Embryonic facial prominence (tissue), 1 donor: Measurements from ENCODE around the gene RGS19.

Experiments
- DNase-seq: peaks from one replicate; pipeline ENCODE4 v3.0.0-alpha.2; 2016; ENCODE audit errors: extremely low spot score

The RGS19 gene

DNA sequence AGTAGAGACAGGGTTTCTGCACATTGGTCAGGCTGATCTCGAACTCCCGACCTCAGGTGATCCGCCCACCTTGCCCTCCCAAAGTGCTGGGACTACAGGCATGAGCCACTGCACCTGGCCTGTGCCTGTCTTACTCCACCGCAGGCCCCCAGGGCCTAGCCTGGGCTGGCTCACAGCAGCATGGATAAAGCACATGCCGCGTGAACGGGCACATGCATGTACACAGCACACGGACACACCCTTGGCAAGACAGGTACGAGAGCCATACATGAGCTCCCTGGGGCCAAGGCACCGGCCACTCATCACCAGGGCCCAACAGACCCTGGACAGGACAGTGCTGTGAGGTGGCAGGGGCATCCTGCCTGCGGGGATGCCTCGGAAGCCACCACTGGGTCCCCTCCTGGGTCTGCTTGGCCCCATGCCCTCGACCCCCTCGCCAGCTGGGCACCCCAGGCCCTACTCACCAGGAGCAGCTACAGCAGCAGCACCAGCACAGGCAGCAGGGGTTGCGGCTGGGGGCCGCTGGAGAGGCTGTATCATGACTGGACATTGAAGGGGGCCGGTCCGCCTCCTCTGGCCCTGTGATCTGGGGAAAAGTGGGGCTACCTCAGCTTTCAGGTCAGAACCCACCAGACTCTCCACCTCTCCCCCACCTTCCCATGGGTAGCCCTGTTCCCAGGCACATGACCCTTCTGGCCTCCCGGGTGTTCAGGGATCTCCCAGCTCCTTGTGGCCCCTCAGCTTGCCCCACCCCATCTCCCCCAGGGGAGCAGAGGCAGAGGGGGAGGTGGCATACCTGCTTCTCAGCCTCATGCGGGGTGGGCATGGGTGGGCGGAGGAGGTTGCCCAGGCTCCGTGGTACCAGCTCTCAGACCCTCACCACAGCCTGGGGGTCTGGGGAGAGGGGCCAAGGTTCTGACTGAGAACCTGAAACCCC lies 3.0 kb downstream of the RGS19 start:
- no peak for DNase-seq

DNA sequence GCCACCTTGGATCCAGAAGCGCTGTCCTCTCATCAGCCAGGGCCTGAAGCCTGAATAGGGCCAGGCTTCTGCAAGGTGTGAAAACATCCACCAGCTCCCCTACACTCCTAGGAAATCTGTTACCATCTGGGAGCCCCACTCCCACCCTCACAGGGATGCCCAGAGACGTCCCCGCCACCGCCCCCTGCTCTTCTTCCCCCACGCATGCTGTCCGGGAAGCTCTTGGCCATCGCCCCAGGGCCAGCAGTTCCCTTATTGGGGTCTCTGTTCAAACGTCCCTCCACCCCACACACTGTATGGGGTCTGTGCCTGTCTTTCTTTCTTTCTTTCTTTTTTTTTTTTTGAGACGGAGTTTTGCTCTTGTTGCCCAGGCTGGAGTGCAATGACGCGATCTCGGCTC lies 3.8 kb downstream of the RGS19 start:
- no peak for DNase-seq

DNA sequence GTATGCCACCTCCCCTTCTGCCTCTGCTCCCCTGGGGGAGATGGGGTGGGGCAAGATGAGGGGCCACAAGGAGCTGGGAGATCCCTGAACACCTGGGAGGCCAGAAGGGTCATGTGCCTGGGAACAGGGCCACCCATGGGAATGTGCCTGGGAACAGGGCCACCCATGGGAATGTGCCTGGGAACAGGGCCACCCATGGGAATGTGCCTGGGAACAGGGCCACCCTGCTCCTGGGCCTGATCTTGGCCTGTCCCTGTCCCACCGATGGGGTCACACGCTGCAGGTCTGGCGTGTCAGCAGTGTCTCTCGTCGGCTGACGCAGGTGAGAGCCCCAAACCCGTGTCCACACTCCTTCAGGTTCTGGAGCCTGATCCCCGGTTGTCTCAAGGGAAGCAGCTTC lies 4.4 kb downstream of the RGS19 start:
- DNase-seq = no peak

DNA sequence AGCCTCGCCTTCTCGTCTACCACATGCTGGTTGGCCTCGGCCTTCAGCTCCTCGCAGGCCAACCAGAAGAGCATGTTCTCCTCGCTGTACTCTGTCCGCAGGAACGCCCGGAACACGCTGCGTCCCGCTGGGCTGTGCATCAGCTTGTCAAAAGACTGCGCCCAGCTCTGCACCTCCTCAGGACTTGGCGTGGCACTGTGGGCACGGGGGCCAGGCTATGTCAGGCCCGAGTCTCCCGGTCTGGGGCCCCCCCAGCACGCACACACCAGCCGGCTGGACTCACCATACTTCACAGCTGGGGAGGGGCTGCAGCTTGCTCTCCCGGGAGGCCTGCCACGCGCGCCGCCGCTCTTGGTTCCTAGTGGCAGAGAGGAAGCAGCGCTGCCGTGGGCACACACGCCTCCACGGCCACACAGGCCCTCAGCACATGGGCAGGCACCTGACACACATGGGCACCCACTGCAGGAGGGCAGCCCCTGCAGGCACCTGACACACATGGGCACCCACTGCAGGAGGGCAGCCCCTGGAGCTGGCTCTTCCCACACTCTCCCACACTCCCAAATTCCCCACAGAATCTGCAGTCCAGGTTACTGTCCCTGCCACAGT lies 5.0 kb downstream of the RGS19 start:
- no peak for DNase-seq

DNA sequence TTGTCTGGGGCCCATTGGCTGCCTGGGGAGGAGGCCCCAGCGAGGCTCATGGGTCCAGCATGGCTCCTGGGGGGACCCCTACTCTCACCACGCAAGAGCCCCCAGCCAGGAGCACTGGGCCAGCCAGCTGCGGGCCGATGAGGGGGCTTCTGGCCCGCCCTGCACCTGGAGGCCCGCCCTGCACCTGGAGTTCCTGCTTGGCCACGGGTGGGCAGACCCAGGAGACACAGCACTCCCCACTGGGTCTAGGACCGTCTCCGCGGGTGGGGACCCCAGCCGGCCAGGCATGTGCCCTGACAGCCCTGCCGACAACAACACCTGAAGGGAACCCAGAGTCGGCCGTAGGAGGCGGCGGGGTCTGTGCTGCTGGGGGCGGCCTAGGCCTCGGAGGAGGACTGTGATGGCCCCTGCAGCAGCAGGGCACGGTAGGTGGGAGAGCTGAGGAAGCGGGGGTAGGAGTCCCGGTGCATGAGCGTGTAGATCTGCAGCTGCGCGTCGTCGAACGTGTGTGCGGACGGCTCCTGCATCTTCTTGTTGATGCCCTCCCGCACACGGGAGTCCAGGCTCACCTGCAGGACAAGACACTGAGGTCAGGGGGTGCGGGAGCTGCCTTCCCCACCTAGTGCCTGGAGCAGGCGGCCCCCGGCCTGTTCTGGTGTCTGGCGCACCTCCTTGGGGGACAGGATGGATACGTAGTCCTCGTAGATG lies 5.7 kb downstream of the RGS19 start:
- DNase-seq = no peak

DNA sequence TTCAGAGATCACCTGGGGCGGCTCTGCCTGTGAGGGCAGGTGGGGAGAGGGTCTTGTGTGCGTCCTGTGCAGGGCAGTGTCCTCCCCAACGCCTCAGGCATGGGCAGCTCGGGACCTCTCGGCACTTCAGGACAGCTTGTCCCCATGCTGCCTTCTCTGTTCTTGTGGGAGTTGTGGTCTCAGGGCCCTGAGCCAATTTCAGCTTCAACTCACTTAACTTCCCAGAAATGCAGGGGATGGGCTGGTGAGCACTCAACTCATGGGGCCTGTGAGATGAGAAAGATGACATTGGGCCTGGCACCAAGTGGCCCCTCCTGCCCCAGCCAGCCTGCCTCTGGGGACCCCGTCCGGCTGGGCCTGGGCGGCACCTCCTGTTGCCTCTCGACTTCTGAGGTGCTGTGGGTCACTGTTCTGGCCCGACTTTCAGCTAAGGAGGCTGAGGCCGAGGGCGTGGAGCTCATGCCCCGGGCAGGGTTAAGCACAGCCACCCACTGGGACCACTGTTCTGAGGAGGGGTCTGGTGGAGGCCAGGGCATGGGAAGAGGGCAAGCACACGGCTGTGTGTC lies 6.7 kb downstream of the RGS19 start:
- DNase-seq = no peak

DNA sequence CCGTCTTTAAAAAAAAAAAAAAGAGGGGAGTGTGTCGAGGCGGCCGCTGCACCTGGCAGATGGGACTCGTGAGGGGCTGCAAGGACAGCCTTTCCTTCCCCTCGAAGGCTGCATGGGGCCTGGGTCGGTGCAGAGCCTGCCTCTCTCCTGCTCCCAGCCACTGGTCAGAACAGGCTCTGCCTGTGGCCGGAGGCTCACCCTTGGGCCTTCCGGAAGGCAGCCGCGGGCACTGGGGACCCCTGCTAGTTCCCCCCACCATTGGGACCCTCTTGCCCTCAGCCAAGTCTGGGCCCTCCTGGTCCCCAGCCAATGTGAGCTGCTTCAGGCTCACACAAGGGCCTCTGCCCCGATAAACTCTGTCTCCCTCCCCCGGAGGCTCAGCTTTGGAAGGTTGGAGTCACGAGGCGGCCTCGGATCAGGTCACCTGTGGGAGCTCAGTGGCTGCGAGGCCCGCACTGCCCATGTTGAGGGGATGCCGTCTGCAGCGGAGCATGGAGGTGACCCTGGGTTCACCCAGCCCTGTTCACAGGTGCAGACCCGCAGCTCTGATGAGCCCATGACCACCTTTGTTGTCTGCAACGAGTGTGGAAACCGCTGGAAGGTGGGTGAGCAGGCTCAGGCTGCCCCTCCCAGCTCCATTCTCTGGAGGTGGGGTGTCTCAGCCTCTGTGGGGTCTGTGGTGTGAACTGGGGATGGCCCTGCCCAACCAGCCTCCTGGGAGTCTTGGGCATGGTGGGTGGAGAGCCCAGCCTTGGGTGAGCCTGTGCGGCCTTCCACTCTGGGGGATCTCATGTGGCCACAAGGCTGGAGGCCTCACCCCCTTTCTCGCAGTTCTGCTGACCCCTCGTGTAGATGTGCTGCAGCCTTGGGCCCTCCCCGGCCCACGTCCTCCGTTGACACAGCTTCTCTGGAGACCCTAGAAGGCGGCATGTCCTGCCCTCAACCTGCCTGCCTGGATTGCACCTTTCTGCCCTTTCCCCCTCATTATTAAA lies 7.7 kb downstream of the RGS19 start:
- DNase-seq = no peak

DNA sequence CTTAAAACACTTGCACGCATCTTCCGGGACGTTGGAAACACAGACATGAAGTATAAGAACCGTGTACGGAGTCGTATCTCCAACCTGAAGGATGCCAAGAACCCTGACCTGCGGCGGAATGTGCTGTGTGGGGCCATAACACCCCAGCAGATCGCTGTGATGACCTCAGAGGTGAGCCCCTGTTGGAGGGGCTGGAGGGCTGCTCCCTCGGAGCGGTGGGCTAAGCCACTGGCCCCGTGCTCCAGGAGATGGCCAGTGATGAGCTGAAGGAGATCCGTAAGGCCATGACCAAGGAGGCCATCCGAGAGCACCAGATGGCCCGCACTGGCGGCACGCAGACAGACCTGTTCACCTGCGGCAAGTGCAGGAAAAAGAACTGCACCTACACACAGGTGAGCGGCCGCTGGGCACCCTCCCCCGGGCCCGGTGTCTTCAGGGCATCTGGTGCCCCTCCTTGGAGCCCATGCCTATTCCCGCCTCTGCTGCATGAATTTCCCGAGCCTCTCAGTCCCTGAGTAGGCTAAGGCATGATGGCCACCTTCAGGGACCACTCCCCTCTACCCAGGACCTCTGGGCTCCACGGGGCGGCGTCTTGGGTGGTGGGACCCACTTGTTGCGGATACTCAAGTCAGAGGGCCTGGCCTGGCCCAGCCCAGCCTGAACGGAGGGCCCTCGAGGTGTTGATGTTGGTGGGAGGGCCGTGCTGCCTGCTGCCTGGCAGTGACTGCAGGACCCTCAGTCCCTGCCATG lies 8.9 kb downstream of the RGS19 start:
- no peak for DNase-seq

DNA sequence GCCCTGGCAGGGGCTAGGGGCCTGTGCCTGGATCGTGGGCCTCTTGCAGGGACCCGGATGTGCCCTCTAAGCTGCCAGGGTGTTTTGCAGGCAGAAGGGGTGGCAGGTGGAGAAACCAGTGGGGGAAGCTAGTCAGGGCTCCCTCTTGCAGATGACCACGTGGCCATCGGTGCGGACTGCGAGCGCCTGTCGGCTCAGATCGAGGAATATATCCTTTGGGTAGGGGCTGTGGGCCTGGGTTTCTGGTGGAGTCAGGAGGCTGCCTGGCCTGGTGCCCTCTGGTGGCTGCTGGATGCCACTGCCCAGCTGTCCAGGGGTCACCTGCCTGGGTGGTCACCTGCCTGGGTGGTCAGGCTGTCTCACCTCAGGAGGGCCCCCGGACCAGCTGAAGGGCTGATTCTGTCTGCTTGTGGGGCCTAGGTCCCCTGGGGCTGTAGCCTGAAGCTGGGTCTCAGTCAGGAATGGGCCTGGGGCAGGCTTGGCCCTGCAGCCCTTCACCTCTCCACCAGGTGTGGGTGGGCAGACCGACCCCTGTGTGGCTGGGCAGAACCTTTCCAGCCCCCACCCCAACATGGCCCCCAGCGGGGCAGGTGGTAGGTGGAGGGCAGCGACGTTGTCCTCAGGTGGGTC lies 9.6 kb downstream of the RGS19 start:
- no peak for DNase-seq

DNA sequence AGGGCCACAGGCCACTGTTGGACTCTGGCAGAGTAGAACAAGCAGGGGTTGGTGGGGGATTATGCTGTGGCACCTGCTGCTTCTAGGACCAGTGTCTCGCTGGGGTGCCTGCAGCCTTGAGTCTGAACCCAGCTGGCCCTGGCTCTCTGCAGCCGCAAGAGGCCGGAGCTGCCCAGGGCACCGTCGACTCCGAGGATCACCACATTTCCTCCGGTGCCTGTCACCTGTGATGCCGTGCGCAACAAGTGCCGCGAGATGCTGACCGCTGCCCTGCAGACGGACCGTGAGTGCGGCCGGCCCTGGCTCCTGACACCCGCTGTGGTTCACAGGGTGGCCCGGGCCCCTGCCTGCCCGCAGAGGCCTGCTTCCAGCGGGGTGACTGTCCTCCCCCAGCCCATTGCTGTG lies 10.1 kb downstream of the RGS19 start:
- no peak for DNase-seq

DNA sequence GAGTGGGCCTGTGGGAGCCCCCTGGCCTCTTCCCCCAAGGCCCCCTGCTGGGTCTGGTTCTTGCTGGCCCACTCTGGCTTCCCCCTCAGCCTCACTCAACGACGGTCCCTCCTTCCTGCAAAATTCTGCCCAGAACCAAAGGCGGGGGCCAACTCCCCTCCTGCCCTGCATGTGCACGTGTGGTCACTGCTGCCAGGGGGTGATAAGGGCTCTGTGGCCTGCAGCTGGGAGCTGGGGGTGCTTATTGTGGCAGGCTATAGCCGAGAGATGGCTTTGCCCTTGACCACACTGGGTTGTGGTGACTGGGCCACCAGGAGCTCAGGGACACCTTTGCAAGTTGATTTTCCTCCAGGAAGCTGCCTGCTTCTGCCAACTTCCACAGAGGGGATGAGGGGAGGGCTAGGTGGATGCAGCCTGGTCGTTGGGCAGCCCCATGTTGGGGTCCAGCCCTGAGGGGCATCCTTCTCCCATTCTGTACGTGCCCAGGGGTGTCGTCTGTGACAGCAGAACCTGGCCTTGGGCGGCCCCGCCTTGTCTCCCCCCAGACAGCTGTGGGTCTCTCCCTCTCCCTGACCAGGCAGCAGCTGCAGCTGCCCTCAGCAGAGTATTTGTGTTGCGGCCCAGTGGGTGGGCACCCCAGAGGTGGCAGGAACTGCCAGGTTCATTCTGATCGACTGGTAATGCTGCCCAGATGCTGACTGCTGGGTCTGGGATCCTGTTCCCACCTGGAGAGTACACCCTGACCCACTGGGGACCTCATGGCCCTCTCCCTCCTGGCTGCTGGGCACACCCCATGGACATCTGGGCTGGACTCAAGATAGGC lies 10.7 kb downstream of the RGS19 start:
- DNase-seq = no peak

DNA sequence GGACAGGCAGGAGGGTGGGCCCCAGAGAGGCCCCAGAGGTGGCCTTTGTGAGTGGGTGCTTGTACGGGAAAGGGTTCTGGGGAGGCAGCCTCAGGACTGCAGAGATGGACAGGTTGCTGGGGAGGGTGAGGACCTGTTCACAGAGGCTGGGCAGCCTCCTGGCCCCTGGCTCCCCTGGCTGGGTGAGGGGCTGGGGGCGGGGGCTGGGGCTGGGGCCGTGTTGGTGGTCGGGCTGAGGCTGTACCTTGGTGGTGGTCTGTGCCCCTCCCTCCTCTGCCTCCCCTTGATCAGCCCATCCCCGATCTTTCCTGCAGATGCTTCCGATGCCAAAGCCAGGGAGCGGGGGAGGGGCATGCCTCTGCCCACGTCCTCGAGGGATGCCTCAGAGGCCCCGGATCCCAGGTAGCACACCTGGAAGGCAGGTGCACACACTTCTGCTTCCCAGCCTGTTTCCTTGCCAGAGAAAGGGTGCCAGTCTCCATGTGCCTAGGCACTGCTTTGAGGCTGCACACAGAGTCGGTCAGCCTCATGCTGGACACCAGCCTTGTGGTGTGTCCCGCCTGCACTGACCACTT lies 11.5 kb downstream of the RGS19 start:
- DNase-seq = no peak

DNA sequence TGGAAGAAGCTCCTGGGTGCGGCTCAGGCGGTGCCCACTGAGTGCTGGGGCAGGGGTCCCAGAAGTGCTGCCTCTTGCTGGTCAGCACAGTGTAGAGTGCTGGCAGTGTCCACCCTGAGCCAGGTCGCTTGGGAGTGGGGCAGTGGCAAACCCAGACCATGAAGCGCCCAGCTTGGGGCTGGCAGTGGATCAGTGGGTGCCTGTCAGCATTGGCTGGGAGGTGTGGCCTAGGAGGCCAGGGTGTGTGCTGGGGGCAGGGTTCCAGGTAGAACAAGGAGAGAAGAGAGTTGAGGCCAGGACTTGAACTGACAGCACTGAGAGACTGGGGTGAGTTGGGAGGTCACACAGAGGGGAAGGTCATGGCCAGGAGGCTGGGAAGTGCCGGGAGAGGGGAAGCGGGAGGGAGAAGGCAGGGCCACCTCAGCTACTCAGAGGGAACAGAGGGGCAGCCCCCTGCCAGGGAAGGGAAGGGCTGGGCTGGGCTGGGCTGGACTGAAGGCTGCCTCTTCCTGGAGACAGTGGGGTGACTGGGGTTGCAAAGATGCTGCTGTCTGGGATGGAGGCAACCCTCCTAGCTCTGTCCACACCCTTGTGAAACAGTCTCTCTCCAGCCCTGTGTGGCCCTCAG lies 12.2 kb downstream of the RGS19 start:
- no peak for DNase-seq

DNA sequence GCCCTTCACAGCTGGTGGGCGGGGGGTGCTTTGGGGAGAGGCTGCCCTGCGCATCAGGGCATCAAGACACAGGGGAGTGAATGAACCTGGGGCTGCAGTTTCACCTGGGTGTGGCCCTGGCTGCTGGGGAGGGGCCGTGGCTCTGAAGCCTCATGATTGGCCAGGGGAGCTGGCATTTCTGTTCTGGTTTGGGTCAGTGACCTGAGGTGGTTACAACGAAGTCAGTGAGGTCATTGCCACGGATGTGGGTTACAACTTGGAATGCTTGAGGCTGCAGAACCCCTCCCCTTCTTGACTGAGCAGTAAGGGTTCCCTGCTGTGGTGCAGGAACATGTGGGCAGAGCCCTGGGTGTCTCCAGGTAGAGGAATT lies 13.4 kb downstream of the RGS19 start:
- no peak for DNase-seq

DNA sequence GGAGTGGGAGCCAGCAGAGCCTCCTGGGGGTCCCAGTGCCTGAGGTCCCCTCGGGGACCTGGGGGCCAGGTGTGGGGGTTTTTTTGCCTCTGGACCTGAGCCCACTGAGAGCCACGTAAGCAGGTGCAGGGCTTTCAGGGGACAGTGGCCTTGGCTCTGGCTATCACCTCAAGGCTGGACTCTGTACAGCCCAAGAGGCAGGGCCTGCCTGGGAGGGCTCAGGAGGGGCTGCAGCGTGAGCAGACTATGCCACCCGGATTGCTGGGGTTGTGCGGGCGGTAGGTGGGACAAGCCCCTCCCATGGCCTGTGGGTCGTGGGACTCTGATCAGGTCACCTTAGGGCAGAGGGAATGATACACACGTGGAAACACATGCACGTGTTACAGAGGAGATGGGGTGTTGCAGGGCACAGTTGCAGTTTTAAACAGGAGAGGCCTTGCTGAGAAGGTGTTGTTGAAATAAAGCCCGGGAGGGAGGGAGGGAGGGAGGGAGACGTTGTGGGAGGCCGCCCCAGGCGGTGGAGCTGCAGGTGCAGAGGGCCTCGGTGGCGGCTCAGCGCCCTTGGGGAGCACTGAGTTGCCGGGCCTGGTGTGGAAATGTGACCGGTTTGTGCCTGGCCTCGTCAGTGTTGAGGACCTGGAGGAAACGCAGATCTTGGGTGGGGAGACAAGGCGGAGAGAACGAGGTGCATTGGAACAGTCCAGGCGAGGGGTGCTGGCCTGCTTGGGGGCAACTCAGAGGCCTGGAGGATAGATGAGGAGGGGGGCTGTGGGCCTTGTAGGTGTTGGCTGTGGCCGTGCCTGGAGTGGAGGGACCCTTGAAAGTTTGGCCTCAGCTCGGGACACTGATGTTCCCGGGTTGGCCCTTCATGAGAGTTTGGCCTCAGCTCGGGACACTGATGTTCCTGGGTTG lies 14.0 kb downstream of the RGS19 start:
- no peak for DNase-seq

DNA sequence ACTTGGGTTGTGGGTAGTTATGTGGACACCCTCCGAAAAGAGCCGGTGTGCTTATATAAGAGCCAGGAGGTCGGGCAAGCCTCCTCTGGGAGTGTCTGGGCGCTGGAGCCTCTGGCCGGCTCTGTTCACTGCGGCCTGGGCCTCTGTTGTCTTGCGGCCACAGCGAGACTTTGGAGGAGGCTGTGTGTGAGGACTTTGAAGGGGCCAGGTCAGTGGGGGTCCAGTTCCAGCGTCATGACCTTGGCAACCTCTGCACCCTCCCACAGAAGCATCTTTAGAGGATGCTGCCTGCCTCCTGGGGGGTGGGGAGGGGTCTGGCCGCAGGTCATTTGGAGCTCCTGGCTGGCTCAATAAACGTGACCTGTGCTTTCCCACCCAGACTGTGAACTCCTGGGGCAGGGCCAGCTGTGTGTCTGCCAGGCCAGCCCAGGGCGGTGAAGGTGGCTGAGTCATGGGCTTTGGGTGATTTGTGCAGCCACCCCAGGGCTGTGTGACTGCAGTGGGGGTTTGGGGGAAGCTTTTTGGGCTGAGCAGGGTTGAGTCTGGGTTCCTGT lies 15.1 kb downstream of the RGS19 start:
- DNase-seq = no peak
